HG02759 (cell line): ENCODE results near the gene KYAT1.
"Not testable (repeated sequence)": the region's sequence is repeated elsewhere in the genome, so short reads cannot be mapped to it uniquely, and the experiment has no call there.

Experiments used
- ATAC-seq: cut with Tn5 transposase; IDR thresholded peaks from one replicate; pipeline ENCODE4 v1.9.1; 2021; ENCODE audit warnings: mild to moderate bottlenecking, moderate library complexity; ENCODE audit not compliant: unreplicated experiment

KYAT1 gene

DNA sequence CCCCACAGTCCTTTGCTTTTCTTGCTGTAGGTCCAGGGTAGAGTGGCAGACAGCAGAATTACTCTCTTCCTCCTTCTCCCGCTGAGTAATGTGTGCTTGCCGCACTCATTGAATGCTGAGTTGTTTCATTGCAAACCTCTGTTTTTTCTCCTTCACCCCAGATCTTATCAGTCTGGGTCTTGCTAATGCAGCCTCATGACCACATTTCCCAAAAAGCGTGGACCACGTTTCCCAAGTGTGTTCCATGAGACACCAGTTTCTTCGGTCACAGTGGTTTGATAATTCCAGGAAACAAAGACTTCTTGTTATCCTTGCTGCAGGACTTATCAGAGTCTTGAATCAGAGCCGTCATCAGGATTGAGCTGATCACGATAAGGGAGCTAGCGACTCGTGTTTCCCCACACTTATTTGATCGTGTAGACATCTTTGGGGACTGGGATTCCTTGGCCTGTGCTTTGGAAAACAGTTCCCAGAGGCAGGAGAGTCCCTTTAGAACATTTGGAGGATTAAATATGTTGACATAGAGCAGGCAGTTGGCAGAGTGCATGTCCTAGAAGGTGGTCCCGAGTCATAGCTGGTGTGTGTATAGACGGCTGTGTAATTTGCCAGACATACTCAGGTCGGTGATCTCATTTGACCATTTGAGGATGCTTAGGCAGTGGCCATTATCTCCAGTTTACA, 4.6 kb upstream of the KYAT1 start:
- no peak for ATAC-seq

DNA sequence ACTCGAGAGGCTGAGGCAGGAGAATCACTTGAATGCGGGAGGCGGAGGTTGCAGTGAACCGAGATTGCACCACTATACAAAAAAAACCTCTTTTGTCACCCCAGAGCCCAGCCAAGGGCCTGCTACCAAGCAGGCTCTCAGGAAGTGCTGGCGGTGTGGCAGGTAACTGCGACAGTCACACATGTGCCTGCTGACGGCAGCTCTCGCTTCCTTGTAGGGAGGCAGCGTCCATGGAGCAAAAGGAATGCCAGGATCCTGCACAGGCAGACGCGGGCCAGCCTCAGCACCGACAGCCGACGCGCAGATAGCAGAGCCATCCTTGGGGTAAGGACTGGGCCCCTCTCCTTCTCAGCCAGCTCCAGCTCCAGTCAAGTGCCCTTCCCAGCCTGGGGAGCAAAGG, 4.0 kb upstream of the KYAT1 start:
- no peak for ATAC-seq

DNA sequence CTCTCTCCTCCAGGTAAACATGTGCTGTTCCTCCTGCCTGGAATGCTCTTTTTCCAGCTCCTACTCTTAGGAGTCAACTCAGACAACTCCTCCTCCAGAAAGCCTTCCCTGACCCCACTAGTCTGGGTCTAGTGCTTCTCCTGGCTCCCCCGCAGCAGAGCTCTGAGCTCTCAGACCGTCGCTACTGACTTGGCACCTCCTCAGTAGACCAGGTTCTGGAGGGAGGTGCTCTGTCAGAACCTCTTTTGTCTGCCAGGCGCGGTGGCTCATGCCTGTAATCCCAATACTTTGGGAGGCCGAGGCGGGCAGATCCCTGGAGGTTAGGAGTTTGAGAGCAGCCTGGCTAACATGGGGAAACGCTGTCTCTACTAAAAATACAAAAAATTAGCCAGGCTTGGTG, 3.6 kb upstream of the KYAT1 start:
- no peak for ATAC-seq

DNA sequence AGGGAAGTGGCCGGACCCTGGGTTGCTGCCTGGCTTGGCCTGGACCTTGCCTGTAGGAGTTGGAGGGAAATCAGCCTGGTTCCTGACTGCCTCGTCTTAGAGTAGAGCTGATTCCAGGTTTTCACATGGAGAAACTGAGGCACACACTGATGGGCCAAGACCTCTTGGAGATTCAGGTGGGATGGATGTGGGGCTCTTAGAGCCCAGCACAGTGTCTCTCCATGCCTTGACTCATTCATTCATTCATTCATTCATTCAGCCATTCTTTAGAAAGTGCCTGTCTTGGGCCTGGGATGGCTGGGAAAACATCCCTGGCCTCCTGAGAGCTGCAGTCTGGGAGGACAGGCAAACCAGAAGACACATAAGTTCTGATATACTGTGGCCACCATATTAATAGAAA, 2.4 kb upstream of the KYAT1 start:
- ATAC-seq: no peak

DNA sequence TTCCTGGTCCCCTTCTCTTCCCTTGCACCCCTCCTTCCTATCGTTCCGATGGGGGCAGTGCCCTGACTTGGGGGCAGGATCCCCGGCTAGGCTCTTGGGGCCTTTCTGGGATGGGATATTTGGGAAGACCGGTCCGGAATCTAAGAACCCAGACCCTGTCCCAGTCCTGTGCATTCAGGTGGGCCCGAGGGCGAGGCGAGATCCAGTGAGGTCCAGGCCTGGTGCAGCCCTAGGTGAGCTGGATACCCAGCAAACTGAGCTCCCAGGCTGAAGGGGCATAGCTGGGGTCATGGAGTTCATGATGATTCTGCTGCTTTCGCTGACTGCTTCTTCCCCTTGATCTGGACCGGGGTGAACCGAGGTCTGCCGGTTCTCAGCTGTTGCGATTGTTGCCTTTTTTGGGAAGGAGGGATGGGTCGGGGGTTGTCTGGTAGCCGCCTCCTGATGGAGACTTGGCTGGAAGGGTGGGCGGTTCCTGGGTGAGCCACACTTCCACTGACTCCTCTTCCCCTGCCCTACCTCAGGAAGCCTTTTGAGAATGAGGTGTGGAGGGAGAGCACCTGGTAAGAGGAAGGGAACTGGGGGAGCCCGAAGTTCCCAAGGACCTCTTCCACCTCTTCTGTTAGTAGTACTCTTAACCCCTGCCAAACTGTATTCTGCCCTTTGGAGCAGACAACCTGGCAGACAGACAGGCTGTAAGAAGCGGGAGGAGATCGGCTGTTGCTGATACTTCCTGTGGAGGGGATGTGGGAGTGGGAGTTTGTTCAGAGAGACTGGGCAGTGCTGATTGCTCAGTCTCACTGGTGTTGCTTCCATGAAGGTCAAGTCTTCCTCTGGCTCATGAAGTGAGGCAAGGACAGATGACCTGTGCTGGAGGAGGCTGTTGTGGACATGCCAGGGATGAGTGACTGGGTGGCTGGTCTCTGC, 1.2 kb upstream of the KYAT1 start:
- ATAC-seq: no peak

DNA sequence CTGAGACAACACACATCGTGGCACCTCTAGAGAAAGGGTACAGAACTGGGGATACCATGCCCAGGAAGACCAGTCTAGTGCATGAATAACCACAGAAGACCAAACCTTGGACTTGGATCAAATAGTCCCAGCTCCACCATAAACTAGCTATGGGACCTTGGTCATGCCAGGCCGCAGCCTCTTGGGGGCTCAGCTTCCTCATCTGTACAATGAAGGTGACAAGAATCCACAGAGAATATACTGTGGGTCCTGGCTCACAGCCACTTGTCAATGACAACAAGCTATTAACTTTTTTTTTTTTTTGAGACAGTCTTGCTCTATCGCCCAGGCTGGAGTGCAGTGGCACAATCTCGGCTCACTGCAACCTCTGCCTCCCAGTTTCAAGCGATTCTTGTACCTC, 3.9 kb downstream of the KYAT1 start:
- no peak for ATAC-seq

DNA sequence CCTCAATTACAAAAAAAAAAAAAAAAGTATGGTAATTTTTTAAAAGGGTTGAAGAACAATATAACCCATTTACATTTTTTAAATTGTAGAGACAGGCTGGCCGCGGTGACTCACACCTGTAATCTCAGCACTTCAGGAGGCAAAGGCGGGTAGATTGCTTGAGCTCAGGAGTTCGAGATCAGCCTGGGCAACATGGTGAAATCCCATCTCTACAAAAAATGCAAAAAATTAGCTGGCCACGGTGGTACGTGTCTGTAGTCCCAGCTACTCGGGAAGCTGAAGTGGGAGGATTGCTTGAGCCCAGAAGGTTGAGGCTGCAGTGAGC, 10.8 kb downstream of the KYAT1 start:
- not testable (repeated sequence) for ATAC-seq

DNA sequence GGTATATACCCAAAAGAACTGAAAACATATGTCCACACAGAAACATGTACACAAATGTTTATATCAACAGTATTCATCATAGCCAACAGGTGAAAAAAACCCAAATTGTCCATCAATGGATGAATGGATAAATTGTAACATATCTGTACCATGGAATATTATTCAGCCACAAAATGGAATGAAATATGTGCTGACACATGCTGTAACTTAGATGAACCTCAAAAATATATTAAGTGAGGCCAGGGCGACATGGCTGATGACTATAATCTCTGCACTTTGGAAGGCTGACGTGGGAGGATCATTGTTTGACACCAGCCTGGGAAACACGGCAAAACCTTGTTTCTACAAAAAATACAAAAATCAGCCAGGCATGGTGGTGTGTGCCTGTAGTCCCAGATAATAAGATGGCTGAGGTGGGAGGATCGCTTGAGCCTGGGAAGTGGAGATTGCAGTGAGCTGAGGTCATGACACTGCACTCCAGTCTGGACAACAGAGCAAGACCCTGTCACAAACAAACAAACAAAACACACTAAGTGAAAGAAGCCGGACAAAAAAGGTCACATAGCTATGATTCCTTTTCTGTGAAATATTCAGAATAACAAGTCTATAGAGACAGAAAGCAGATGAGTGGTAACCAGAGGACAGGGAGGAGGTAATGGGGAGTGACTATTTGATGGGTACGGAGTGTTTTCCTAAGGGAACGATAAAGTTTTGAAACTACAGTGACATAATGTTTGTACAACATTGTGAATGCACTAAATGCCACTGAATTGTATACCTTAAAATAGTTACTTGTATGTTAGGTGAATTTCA, 11.4 kb downstream of the KYAT1 start:
- ATAC-seq: no peak

DNA sequence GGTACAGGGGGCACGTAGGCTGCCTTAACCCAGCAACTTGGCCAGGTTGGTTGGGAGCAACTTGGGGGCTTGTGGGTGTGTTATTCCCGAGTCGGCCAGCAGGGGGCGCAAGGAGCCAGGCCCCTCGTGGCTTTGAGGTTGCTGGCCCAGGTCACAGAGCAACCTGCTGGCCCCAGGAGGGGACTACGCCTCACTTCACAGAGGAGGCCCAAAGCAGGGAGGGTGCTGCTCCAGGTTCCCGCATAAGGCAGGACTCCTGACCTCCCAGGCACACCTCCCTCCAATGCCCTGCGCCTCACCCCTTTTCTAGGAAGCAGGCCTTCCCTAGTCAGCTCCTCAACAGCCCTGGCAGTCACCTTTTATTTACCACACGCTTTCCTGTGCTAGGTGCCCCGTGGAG, 18.1 kb downstream of the KYAT1 start:
- ATAC-seq: no peak

DNA sequence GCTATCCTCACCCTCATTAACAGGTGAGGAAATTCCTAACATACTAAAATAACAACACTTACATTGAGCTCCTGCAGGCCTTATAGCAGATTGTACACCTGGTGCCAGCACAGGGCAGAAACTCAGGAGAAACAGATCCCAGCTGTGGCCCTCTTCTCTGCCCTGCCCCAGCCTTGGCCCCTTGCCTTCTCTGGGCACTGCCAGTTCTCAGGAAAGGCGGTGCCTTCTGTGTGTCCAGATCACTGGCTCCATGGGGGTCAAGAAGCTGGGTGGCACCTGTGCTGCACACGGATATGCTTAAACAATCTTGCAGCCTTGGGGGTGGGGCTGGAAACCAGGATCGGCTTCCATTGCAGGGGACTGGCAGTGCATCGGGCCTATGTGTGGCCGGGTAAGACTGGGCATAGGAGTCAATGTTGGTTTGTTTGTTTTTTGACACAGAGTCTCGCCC, 19.3 kb downstream of the KYAT1 start:
- ATAC-seq: no peak

DNA sequence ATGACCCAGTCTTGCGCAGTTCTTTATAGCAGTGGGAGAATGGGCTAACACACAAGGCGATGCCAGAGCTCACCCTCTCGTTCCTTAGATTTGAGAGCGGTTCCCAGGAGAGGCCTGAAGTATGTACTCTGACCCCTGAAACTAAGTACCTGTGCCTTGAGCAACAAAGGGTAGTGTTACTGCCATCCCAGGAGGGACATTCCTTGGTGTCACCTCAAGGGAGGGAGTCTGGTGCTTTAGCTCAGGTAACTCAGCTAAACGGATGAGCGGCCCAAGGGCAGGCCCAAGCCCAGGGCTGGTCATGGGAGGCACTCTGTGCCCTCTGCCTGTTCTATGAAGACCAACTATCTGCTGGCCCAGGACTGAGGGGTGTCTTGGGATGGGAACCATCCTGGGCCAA, 20.2 kb downstream of the KYAT1 start:
- ATAC-seq: no peak

DNA sequence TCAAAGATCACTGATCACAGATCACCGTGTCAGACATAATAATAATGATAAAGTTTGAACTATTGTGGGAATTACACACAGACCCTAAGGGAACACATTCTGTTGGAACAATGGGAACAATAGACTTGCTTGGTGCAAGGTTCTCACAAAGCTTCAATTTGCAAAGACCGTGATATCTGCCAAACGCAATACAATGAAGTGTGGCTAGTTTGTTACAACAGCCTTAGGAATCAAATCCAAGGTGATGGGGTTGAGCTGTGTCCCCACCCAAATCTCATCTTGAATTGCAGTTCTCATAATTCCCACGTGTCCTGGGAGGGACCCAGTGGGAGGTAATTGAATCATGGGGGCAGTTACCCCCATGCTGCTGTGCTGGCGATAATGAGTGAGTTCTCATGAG, 20.8 kb downstream of the KYAT1 start:
- no peak for ATAC-seq

DNA sequence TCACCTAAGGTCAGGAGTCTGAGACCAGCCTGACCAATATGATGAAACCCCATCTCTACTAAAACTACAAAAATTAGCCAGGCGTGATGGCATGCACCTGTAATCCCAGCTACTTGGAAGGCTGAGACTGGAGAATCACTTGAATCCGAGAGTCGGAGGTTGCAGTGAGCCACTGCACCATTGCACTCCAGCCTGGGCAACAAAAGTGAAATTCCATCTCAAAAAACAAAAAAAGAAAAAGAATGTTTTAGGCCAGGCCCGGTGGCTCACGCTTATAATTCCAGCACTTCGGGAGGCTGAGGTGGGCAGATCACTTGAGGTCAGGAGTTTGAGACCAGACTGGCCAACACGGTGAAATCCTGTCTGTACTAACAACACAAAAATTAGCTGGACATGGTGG, 23.3 kb downstream of the KYAT1 start:
- not testable (repeated sequence) for ATAC-seq

DNA sequence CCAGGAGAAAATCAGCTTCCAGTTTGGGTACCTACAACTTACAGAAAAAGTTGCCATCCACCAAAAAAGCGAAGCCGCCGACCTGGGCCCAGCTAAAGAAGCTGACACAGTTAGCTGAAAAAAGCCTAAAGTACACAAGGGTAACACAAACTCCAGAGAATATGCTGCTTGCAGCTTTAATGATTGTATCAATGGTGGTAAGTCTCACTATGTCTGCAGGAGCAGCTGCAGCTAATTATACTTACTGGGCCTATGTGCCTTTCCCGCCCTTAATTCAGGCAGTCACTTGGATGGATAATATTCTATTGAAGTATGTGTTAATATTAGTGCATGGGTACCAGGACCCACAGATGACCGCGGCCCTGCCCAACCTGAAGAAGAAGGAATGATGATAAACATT, 27.3 kb downstream of the KYAT1 start:
- not testable (repeated sequence) for ATAC-seq

DNA sequence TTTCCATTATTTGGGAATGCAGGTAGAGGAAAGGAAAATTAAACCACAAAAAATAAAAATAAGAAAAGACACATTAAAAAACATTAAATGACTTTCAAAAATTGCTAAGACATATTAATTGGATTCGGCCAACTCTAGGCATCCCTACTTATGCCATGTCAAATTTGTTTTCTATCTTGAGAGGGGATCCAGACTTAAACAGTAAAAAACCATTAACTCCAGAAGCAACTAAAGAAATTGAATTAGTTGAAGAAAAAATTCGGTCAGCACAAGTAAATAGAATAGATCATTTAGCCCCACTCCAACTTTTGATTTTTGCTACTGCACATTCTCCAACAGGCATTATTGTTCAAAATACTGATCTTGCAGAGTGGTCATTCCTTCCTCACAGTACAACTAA, 29.1 kb downstream of the KYAT1 start:
- not testable (repeated sequence) for ATAC-seq

DNA sequence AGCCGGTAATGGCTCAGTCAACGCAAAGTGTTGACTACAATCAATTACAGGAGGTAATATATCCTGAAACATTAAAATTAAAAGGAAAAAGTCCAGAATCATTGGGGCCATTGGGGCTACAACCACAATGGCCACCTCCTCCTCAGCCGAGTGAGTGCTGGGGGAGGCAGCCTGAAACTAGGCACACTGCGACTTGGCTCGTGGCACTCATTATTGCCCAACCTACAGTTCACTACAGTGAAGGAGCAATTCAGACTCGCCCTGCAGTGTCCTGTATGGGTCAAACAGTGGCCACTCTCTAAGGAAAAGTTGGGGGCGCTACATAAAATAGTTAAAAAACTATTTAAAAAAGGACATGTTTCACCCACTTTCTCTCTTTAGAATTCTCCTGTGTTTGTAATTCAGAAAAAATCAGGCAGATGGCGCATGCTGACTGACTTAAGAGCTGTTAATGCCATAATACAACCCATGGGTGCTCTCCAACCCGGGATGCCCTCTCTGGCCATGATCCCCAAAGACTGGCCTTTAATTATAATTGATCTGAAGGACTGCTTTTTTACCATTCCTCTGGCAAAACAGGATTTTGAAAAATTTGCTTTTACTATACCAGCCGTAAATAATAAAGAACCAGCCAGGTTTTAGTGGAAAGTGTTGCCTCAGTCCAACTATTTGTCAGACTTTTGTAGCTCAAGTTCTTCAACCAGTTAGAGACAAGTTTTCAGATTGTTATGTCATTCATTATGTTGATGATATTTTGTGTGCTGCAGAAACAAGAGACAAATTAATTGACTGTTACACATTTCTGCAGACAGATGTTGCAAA, 29.8 kb downstream of the KYAT1 start:
- ATAC-seq: not testable (repeated sequence)

DNA sequence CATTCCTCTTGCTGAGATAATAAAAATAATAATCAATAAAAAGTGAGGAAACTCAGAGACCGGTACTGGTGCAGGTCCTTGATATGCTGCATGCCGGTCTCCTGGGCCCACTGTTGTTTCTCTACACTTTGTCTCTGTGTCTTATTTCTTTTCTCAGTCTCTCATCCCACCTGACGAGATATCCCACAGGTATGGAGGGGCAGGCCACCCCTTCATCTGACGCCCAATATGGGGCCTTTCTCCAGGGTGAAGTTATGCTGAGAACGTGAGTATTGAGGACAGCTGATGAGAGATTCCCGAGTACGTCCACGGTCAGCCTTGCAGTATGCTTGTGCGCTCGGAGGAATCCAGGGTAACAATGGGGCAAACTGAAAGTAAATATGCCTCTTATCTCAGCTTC, 30.7 kb downstream of the KYAT1 start:
- not testable (repeated sequence) for ATAC-seq

DNA sequence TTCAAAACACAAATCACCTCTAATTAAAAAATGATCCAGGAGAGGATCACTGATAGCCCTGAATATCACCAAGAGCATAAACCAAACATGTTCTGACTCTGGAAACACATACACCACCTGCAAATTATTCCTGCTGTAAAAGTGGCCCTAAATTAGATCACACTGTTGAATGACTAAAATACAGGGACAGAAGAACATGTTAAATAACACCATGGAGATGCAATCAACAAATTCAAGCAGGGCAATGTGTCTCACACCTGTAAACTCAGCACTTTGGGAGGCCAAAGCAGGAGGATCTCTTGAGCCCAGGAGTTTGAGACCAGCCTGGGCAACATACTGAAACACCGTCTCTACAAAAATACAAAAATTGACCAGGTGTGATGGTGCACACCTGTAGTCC, 33.9 kb downstream of the KYAT1 start:
- ATAC-seq: no peak

DNA sequence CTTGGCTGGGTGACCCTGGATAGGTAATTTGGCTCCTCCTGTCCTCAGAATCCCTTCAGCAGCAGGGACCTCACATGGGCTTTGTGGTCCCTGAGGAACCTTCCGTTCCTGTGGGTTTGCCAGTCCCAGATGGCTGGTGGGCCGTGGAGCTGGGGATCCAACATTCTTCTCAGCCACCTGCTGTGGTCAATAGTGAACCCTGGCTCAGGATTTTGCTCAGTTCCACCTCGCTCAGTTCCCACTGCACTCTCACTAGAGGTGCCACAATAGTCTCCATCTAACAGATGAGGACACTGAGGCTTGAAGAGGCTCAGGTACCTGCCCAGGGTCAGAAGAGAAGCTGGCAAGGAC, 35.1 kb downstream of the KYAT1 start:
- no peak for ATAC-seq

DNA sequence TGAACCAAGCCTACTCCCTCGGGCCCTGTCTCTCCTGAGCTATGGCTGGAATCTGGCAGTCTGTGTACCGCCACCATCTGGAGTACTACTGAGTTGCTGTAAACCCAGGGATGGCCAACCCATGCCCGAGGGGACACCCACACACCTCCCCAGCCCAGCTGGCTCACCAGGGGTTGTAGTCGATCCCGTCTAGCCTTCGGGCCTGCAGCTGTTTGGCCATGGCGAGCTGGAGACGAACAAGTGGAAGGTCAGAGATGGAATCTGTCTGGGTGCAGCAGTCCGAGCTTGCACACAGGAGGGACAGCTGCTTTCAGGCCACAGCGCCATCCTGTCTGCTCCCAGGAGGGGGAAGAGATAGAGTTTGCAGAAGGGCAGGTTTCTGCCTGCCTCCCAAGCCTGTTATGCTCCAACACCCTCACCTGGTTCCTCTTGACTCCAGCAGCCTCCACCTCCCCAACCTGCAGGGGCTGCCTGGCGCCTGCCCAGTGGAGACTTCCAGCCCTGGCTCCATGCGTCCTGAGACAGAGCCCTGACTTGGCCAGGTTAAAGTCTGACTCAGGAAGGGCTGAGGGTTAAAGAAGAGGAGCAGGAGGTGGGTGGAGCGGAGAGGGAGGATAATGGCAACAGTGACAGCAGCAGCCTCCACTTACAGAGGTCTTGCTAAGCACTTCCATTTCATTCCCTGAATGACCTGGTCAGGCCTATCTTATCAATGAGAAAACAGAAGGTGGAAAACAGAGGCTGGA, 36.4 kb downstream of the KYAT1 start:
- ATAC-seq: no peak
